ENCODE data around the gene ZBED4.
A peak's percentile ranks its signal among the peaks of the same experiment; 100 is the strongest.

ZBED4 gene

DNA sequence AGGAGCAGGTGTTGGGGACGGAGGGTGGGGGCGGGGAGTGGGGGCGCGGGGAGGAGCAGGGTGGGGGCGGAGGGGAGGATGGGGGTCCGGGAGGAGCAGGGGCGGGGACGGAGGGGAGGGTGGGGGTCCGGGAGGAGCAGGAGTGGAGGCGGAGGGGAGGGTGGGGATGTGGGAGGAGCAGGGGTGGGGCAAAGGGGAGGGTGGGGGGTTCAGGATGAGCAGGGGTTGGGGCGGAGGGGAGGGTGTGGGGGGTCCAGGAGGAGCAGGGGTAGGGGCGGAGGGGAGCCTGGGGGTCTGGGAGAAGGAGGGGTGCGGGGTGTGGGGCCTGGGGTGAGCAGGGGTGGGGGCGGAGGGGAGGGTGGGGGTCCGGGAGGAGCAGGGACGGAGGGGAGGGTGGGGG lies 81.9 kb downstream of the ZBED4 start:
- no peak overlapping the region for H3K4me3 ChIP-seq (ENCODE audit: low read depth, low read length)
- H3K36me3 ChIP-seq (ENCODE audit: control insufficient read depth, insufficient read depth, low read length), result no peaks in the 10 kb centered on the region
- H3K9me3 ChIP-seq (ENCODE audit: control insufficient read depth, insufficient read depth, low read length), result no peaks in the 10 kb centered on the region
- no peak overlapping the region for H3K9ac ChIP-seq (ENCODE audit: low read depth, low read length)
- peaks cover 5% of the 10 kb centered on the region for H3K27me3 ChIP-seq (ENCODE audit: control insufficient read depth, insufficient read depth, low read length)
- peaks cover 10% of the 10 kb centered on the region; the same call in 1 of the 2 replicates for H3K4me1 ChIP-seq (ENCODE audit: control insufficient read depth, insufficient read depth, low read length)
- no peak overlapping the region for H3K27ac ChIP-seq (ENCODE audit: low read depth, low read length)

- H3K27ac ChIP-seq (ENCODE audit: low read depth, low read length), result peak overlapping the region; percentile 28
- no peak overlapping the region for H3K9ac ChIP-seq (ENCODE audit: low read depth, low read length)
- H3K27me3 ChIP-seq (ENCODE audit: control insufficient read depth, insufficient read depth, low read length), result no peaks in the 10 kb centered on the region
- peaks cover 10% of the 10 kb centered on the region; the same call in 1 of the 2 replicates for H3K4me1 ChIP-seq (ENCODE audit: control insufficient read depth, insufficient read depth, low read length)
- H3K4me3 ChIP-seq (ENCODE audit: low read depth, low read length), result peak overlapping the region; percentile 62; the same call in 1 of the 2 replicates
- H3K9me3 ChIP-seq (ENCODE audit: control insufficient read depth, insufficient read depth, low read length), result no peaks in the 10 kb centered on the region; the same call in 1 of the 2 replicates
- H3K36me3 ChIP-seq (ENCODE audit: control insufficient read depth, insufficient read depth, low read length), result no peaks in the 10 kb centered on the region
Measured at GRCh38 chr22:49936018-49936972, 82.7 kb downstream of the ZBED4 start.

- Histone ChIP-seq H3K4me3 (ENCODE audit: low read depth, low read length) (no peak overlapping the region), H3K36me3 (ENCODE audit: control insufficient read depth, insufficient read depth, low read length) (no peaks in the 10 kb centered on the region)
Measured at GRCh38 chr22:49936973-49937757, 83.5 kb downstream of the ZBED4 start.

GRCh38 chr22:49937758-49938564 lies 84.3 kb downstream of the ZBED4 start:
- Histone ChIP-seq H3K9me3 (ENCODE audit: control insufficient read depth, insufficient read depth, low read length) (no peaks in the 10 kb centered on the region; the same call in 1 of the 2 replicates), H3K27me3 (ENCODE audit: control insufficient read depth, insufficient read depth, low read length) (no peaks in the 10 kb centered on the region), H3K27ac (ENCODE audit: low read depth, low read length) (no peak overlapping the region), H3K9ac (ENCODE audit: low read depth, low read length) (no peak overlapping the region), H3K36me3 (ENCODE audit: control insufficient read depth, insufficient read depth, low read length) (no peaks in the 10 kb centered on the region), H3K4me1 (ENCODE audit: control insufficient read depth, insufficient read depth, low read length) (peaks cover 10% of the 10 kb centered on the region; the same call in 1 of the 2 replicates), H3K4me3 (ENCODE audit: low read depth, low read length) (no peak overlapping the region)

More at GRCh38 chr22:49936973-49937757, 83.5 kb downstream of the ZBED4 start:
- Histone ChIP-seq H3K27me3 (ENCODE audit: control insufficient read depth, insufficient read depth, low read length) (no peaks in the 10 kb centered on the region), H3K9ac (ENCODE audit: low read depth, low read length) (no peak overlapping the region), H3K9me3 (ENCODE audit: control insufficient read depth, insufficient read depth, low read length) (no peaks in the 10 kb centered on the region; the same call in 1 of the 2 replicates), H3K4me1 (ENCODE audit: control insufficient read depth, insufficient read depth, low read length) (peaks cover 10% of the 10 kb centered on the region; the same call in 1 of the 2 replicates), H3K27ac (ENCODE audit: low read depth, low read length) (no peak overlapping the region)

DNA sequence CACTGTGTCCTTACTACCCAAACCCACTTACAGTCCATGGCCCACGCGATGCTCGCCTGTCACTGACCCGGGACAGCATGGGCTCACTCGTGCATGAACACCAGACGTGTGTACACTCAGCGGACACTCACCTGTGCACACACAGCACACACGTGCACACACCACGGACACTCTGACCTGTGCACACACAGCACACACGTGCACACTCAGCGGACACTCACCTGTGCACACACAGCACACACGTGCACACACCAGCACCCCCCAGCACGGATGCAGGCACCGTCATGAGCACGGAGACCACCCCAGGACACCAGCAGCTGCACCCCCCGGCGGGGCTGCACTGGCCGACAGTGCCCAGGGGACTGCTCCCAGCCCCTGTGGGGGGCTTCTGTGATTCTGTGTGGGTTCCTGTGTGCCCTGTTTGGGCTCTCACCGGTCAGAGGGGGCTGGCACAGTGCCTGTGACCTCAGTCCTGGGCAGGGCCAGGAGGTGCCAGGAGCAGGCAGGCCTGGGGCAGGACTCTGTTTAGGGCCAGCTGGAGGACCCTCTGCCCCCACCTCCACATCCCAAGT lies 85.0 kb downstream of the ZBED4 start:
- H3K9me3 ChIP-seq (ENCODE audit: control insufficient read depth, insufficient read depth, low read length), result no peaks in the 10 kb centered on the region; the same call in 1 of the 2 replicates
- no peaks in the 10 kb centered on the region for H3K27me3 ChIP-seq (ENCODE audit: control insufficient read depth, insufficient read depth, low read length)
- H3K27ac ChIP-seq (ENCODE audit: low read depth, low read length), result no peak overlapping the region
- peaks cover 10% of the 10 kb centered on the region; the same call in 1 of the 2 replicates for H3K4me1 ChIP-seq (ENCODE audit: control insufficient read depth, insufficient read depth, low read length)
- no peaks in the 10 kb centered on the region for H3K36me3 ChIP-seq (ENCODE audit: control insufficient read depth, insufficient read depth, low read length)
- H3K4me3 ChIP-seq (ENCODE audit: low read depth, low read length), result no peak overlapping the region
- H3K9ac ChIP-seq (ENCODE audit: low read depth, low read length), result no peak overlapping the region
